AG10803 (cell line): Measurements from ENCODE around the gene CD9.
A peak's percentile ranks its signal among the peaks of the same experiment; 100 is the strongest.

Source experiments
- DNase-seq: peaks from one replicate; pipeline ENCODE4 v3.0.0; 2010; ENCODE audit warnings: low read depth
- H3K4me3 ChIP-seq: 2 replicates; pipeline ENCODE4 v1.5.1; 2011; ENCODE audit warnings: mild to moderate bottlenecking, low read length, control low read depth
- TF ChIP-seq, protein P1 (sequence below): conservative IDR thresholded peaks from 2 replicates; pipeline ENCODE4 v1.5.1; 2011; ENCODE audit warnings: mild to moderate bottlenecking, low read length, control low read depth, inconsistent platforms

Gene CD9

DNA sequence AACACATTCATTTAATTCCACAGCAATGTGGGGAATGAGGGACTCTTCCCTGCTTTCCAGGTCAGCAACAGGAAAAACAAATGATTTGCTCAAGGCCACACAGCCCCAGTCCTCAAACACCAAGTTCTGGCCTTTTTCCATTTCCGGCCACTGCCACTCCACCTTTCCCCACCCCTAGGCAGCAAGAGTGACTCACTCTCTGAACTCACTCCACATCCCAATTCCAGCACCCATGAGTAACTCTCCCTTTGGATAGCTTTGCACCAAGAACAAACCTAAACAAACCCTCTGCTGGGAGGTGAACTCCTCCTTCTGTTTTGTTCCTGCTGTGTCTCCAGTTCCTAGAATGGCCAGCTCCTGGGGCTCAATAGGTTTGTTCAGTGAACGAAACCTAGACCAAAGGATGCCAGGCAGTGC lies 79.9 kb downstream of the CD9 start:
- peak; percentile 93 for DNase-seq
- H3K4me3 ChIP-seq: no peak overlapping the region
- TF ChIP-seq, protein P1, sequence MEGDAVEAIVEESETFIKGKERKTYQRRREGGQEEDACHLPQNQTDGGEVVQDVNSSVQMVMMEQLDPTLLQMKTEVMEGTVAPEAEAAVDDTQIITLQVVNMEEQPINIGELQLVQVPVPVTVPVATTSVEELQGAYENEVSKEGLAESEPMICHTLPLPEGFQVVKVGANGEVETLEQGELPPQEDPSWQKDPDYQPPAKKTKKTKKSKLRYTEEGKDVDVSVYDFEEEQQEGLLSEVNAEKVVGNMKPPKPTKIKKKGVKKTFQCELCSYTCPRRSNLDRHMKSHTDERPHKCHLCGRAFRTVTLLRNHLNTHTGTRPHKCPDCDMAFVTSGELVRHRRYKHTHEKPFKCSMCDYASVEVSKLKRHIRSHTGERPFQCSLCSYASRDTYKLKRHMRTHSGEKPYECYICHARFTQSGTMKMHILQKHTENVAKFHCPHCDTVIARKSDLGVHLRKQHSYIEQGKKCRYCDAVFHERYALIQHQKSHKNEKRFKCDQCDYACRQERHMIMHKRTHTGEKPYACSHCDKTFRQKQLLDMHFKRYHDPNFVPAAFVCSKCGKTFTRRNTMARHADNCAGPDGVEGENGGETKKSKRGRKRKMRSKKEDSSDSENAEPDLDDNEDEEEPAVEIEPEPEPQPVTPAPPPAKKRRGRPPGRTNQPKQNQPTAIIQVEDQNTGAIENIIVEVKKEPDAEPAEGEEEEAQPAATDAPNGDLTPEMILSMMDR: peak; percentile 9; the same call in 1 of the 2 replicates

DNA sequence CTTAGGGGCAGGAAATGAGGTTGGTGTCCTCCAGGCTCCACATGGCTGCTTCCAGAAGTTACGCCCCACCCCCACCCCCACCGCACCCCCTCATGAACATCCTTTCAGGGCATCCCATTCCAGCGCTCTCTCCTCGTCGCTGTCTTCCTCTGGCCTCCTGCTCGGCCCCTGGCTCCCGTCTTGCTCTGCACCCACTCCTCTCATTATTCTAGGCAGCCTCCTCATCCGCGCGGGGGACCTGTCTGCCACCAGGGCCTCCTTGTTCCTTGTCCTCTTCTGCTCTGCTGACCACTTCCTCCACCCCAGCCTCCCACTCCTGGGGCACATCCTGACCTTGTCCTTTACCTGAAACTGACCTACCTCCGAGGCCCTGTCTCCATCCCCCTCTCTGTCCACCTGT lies 80.5 kb downstream of the CD9 start:
- no peak overlapping the region for H3K4me3 ChIP-seq
- no peak for DNase-seq
- TF ChIP-seq, protein P1: no peak

DNA sequence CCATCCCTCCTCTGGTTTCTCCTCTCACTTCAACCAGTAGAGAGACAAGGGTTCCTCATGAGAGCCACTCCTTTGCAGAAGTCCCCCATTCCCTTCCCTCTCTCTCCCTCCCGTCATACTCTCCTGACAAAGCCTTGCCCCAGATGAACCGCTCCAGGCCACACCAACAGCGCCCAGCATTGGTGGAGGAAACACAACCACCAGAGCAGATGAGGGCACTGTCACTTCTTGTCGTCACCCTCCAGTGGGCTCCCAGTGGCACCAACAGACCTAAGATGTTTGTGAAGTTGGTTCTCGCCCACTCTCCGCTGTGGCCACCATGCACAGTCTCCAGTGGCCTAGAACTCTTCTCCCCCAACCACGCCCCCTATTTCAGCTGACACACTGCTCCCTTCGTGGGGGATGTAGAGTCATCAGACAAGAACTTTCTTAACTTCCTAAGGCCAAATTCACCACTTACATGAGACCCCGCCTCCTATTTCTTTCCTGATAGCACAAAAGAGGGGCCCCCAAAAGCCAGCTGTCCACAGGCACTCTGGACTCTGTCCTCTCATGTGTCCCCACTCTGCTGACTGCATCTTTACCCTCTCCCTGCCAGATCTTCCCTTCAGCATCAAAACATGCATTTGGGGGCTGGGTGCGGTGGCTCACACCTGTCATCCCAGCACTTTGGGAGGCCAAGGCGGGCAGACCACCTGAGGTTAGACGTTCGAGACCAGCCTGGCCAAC lies 81.0 kb downstream of the CD9 start:
- DNase-seq: no peak
- TF ChIP-seq, protein P1: no peak

DNA sequence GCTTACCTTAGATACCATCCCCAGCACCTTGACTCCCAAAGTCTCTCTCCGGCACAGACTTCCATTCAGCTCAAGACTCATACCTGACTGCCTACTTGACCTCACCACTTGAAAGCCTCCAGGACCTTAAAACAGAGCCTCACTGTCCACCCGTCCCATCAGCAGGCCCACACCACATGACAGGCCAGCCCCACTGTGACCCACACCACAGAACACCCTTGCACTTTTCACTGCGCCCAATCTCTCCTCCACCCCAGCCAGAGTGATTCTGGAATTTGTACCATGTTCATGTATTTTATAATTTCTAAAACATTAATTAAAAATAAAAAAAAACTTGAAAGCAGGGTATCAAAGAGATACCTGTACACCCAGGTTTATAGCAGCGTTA lies 82.2 kb downstream of the CD9 start:
- TF ChIP-seq, protein P1: no peak
- DNase-seq: no peak
- H3K4me3 ChIP-seq: no peak overlapping the region

More for the DNA sequence above, 81.0 kb downstream of the CD9 start:
- H3K4me3 ChIP-seq: no peak overlapping the region

DNA sequence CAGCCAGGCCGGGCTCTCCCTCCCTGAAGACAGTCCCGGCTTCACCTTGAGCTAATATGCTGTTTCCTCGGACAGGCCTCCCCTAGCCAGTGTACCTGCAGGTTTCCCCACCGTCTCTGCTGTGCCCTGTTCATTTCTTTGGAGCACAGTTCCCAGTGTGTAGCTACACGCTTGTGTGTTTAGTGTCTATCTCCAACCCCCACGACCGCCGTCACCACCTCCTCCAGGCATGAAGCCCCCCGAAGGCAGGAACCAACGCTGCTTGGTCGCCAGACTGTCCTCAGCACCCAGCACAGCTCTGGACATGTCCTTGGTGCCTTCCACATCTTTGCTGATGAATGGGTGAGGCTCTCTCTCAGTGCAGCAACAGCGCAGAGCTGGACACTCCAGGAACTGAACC lies 84.1 kb downstream of the CD9 start:
- TF ChIP-seq, protein P1: no peak
- H3K4me3 ChIP-seq: no peak overlapping the region
- no peak for DNase-seq

DNA sequence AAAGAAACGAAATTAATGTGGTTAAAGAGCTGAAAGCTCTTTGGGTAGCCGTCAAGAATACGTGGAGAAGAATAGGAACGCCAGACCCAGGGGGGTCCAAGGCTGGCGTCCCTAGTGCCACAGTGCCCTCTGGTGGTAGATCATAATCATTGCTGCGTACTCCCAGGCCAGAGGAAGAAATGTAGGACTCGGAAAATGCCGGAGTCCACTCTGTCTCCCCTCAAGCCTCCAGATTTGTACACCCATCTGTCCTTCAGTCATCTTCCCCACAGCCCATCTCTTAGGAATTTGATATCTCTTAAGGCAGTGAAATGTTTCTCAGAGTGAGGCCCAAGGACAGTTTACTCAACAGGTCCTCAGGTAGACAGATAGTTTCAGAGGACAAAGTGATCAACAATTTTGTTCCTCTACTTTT lies 84.9 kb downstream of the CD9 start:
- no peak overlapping the region for H3K4me3 ChIP-seq
- TF ChIP-seq, protein P1: peak; percentile 97
- DNase-seq: peak; percentile 58

DNA sequence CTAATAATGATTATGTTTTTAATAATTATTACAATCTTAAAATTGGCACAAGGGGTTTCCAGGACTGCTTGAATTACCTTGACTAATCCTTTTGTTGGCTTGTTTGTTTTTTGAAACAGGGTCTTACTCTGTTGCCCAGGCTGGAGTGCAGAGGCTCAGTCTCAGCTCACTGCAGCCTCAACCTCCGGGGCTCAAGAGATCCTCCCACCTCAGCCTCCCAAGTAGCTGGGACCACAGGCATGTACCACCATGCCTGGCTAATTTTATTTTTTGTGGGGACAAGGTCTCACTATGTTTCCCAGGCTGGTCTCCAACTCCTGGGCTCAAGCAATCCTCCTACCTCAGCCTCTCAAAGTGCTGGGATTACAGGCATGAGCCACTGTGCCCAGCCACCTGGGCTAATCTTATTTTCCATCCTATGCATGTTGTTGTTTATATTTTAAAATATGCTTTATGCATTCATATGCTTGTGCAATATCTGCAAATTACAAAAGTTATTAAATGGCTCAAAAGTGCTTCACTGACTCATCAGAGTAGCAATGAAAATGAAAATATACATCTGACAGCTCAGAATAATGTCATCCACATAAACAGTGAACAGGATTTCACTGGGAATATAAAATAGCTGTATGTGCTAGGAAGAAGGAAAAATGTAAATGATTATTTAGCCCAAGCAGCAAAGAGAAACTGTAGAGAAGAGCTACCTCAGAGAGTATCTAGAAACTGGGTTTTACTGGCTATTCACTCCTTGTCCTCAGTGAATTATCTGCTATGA lies 85.5 kb downstream of the CD9 start:
- DNase-seq: no peak
- no peak overlapping the region for H3K4me3 ChIP-seq
- TF ChIP-seq, protein P1: no peak
